K562 treated with DMSO at 1 percent for 48 hours (cell line): ENCODE data around the gene PHF13. TPM values are rescaled to one million over a fixed set of nuclear protein-coding genes. Genes with fewer than 3 reads are reported as not detected.

ENCODE experiments used
- total RNA-seq: library from RNA; unstranded; fragments of 300-600 nt; gene quantifications from 2 replicates; pipeline ENCODE4 v1.2.3, GENCODE V29; 2022; ENCODE audit warnings: low replicate concordance; ENCODE audit errors: extremely low read depth

The PHF13 gene
- not detected in 2 replicates for total RNA-seq

DNA sequence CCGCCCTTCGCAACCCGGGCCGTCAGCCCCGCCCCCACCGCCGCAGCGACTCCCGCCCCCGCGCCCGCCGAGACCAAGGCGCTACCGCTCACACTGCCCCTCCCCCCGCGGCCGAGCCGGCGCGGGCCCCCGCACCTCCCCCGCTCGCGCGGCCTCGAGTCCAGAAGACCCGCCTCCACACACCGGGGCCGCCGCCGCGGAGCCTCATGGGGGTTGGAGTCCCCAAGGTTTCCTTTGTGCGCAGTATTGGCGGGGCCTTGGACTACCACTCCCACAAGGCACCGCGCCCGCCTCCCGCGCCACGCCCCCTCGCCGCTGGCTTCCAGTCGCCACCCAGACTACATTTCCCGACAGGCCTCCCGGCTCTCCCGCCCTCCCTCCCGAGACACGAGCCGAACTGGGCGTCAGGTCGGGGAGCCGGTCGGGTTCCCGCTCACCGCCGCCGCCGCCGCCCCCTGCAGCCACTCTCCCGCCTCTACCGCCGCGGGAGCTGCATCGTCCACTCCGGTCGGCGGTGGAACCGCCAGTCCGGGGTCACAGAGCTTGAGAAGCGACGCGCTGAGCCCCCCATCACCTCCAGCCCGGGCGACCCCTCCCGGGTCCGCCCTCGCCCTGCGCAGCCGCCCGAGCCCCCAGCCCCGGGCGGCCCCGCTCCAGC, at the start of gene PHF13:
PHF13 (plus strand) TSS at position 371 of the 658 bp plus-strand sequence. CDS start 336 bp downstream, outside the sequence.

DNA sequence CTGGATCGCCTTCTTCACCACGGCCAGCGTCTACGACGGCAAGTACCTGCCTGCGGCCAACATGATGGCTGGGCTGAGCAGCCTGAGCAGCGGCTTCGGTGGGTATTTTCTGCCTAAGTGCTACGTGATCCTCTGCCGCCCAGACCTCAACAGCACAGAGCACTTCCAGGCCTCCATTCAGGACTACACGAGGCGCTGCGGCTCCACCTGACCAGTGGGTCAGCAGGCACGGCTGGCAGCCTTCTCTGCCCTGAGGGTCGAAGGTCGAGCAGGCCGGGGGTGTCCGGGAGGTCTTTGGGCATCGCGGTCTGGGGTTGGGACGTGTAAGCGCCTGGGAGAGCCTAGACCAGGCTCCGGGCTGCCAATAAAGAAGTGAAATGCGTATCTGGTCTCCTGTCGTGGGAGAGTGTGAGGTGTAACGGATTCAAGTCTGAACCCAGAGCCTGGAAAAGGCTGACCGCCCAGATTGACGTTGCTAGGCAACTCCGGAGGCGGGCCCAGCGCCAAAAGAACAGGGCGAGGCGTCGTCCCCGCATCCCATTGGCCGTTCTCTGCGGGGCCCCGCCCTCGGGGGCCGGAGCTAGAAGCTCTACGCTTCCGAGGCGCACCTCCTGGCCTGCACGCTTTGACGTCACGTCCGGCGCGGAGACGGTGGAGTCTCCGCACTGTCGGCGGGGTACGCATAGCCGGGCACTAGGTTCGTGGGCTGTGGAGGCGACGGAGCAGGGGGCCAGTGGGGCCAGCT, 34.0 kb upstream of the PHF13 start, which contains the start of gene ZBTB48:
ZBTB48 (plus strand) TSS at position 621 of the 745 bp plus-strand sequence. CDS start 616 bp downstream, outside the sequence.

DNA sequence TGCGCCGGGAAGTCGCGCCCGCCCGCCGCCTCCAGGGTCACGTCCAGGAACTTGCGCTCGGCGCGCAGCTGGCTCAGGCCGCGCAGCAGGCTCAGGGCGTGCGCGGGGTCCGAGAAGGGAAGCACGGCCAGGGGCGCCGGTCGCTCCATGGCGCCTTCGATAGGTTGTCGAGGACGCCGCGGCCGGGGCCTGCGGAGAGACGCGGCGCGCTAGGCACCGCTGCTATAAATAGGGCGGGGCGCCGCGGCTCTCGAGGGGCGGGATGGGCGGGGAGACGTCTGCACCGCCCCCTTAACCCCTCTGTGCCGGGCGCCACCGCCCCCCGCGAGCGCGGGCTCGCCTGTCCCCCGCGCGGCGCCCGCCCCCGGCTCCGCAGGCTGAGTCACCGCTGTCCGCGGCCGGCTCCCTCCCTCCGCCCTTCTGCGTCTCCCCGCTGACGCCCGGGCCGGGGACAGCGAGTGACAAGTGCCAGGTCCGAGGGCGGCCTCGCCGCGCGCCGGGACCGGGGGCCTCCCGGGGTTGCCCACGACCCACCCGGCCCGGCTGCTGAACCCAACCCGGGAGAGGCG, 10.8 kb upstream of the PHF13 start, which contains the start of gene KLHL21:
KLHL21 (minus strand) TSS at position 201 of the 569 bp plus-strand sequence; CDS start at position 149, 52 bp downstream.

DNA sequence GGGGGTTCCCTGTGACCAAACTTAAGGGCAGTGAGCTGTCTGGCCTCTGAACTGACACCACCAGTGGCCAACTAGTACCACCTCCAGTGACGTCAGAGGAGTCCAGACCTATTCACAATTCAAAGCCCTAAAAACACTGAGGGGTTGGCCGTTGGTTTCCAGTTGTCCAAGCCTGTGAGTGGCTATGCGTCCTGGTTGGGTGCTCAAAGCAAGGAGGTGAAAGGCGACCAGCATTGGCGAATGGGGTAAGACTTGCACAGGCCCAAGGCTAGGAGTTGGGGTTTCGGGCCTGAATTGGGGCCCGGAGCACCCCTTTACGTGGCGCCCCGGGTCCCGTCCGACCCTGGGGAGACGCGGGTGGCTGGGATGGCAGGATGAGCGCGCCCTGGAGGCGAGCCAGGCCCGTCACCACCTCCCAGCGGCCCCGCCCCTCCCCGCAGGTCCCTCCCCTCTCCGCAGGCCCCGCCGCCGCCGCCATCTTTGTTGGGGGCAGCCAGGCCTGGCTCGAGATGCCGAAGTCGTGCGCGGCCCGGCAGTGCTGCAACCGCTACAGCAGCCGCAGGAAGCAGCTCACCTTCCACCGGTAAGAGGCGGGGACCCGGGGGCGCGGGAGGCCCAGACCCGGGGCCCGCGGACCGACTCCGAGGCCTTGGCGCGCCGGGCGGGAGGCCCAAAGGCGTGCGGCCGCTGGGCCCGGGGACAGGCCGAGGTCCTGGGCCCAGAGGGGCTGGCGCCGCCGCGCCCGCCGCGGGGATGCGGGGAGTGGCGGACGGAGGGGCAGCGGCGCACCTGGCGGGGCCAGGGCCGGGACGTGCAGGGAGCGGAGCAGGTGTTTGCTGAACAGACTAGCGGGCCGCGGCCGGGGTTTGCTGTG, 11.4 kb downstream of the PHF13 start, which contains the start of gene THAP3:
THAP3 (plus strand) TSS at position 159 of the 874 bp plus-strand sequence; CDS start at position 510, 351 bp downstream.

Other genes starting within 250 kb of the PHF13 start
- not detected in 2 replicates for gene ACOT7, start 220.0 kb upstream of the PHF13 start, total RNA-seq
- gene HES2, start 193.8 kb upstream of the PHF13 start, total RNA-seq, result not detected in 2 replicates
- gene ESPN, start 189.0 kb upstream of the PHF13 start, total RNA-seq, result not detected in 2 replicates
- gene TNFRSF25, start 147.6 kb upstream of the PHF13 start, total RNA-seq, result not detected in 2 replicates
- gene PLEKHG5, start 122.1 kb upstream of the PHF13 start, total RNA-seq, result not detected in 2 replicates
- not detected in 2 replicates for gene NOL9, start 59.2 kb upstream of the PHF13 start, total RNA-seq
- not detected in 2 replicates for gene TAS1R1, start 58.4 kb upstream of the PHF13 start, total RNA-seq
- not detected in 2 replicates for gene ZBTB48, start 33.7 kb upstream of the PHF13 start, total RNA-seq
- 133 TPM in 1 of 2 replicates, not detected in the other for gene KLHL21, start 10.9 kb upstream of the PHF13 start, total RNA-seq
- not detected in 2 replicates for gene THAP3, start 11.1 kb downstream of the PHF13 start, total RNA-seq
- not detected in 2 replicates for gene DNAJC11, start 88.1 kb downstream of the PHF13 start, total RNA-seq
- gene CAMTA1, start 171.7 kb downstream of the PHF13 start, total RNA-seq, result not detected in 2 replicates